HEK293 (cell line): ENCODE results near the gene DSE.

Source experiments
- FEZF1 ChIP-seq: fragments of 450-650 bp; formaldehyde crosslinking; IDR thresholded peaks from 2 replicates; pipeline ENCODE4 v1.5.1; 2016; ENCODE audit warnings: missing biosample characterization, missing genetic modification characterization
- GFI1B ChIP-seq: fragments of 450-650 bp; formaldehyde crosslinking; IDR thresholded peaks from 2 replicates; pipeline ENCODE4 v1.5.1; 2016; ENCODE audit warnings: missing biosample characterization, missing genetic modification characterization
- KLF8 ChIP-seq: fragments of 450-650 bp; formaldehyde crosslinking; IDR thresholded peaks from 2 replicates; pipeline ENCODE4 v1.5.1; 2016; ENCODE audit warnings: missing biosample characterization, missing genetic modification characterization
- KLF9 ChIP-seq: fragments of 450-650 bp; formaldehyde crosslinking; IDR thresholded peaks from 2 replicates; pipeline ENCODE4 v1.5.1; 2016; ENCODE audit warnings: missing biosample characterization, missing genetic modification characterization, low read depth
- MEIS1 ChIP-seq: sonication (generic); formaldehyde crosslinking; IDR thresholded peaks from 2 replicates; pipeline ENCODE4 v1.8.1; 2022; ENCODE audit warnings: missing genetic modification reagents, mild to moderate bottlenecking, borderline replicate concordance
- MZF1 ChIP-seq: fragments of 450-650 bp; formaldehyde crosslinking; IDR thresholded peaks from 2 replicates; pipeline ENCODE4 v1.5.1; 2017; ENCODE audit warnings: missing biosample characterization, missing genetic modification characterization, borderline replicate concordance
- PRDM4 ChIP-seq: fragments of 450-650 bp; formaldehyde crosslinking; IDR thresholded peaks from 2 replicates; pipeline ENCODE4 v1.5.1; 2017; ENCODE audit warnings: missing biosample characterization, missing genetic modification characterization
- SETDB1 ChIP-seq: IDR thresholded peaks from one replicate; pipeline ENCODE4 v1.6.1; 2017; ENCODE audit warnings: mild to moderate bottlenecking, low read length, moderate library complexity, mixed read lengths; ENCODE audit not compliant: insufficient read length
- SP2 ChIP-seq: fragments of 450-650 bp; formaldehyde crosslinking; IDR thresholded peaks from 2 replicates; pipeline ENCODE4 v1.5.1; 2016; ENCODE audit warnings: missing biosample characterization, missing genetic modification characterization
- WT1 ChIP-seq: fragments of 450-650 bp; formaldehyde crosslinking; IDR thresholded peaks from 2 replicates; pipeline ENCODE4 v1.5.1; 2016; ENCODE audit warnings: missing biosample characterization, missing genetic modification characterization
- ZBTB17 ChIP-seq: fragments of 450-650 bp; formaldehyde crosslinking; IDR thresholded peaks from 2 replicates; pipeline ENCODE4 v1.5.1; 2016; ENCODE audit warnings: missing biosample characterization, missing genetic modification characterization
- ZBTB44 ChIP-seq: fragments of 450-650 bp; IDR thresholded peaks from 2 replicates; pipeline ENCODE4 v1.5.1; 2018; ENCODE audit warnings: missing biosample characterization, mild to moderate bottlenecking, missing genetic modification characterization
- ZBTB48 ChIP-seq: fragments of 450-650 bp; formaldehyde crosslinking; IDR thresholded peaks from 2 replicates; pipeline ENCODE4 v1.5.1; 2016; ENCODE audit warnings: missing biosample characterization, missing genetic modification characterization
- ZEB2 ChIP-seq: fragments of 450-650 bp; formaldehyde crosslinking; IDR thresholded peaks from 2 replicates; pipeline ENCODE4 v1.5.1; 2016; ENCODE audit warnings: missing biosample characterization, missing genetic modification characterization
- ZNF10 ChIP-seq: fragments of 450-650 bp; formaldehyde crosslinking; IDR thresholded peaks from 2 replicates; pipeline ENCODE4 v1.5.1; 2017; ENCODE audit warnings: missing biosample characterization, missing genetic modification characterization
- ZNF24 ChIP-seq: fragments of 450-650 bp; formaldehyde crosslinking; IDR thresholded peaks from 2 replicates; pipeline ENCODE4 v1.5.1; 2016; ENCODE audit warnings: missing biosample characterization, missing genetic modification characterization
- ZNF324 ChIP-seq: fragments of 450-650 bp; formaldehyde crosslinking; IDR thresholded peaks from 2 replicates; pipeline ENCODE4 v1.5.1; 2016; ENCODE audit warnings: missing biosample characterization, missing genetic modification characterization
- ZNF416 ChIP-seq: fragments of 450-650 bp; formaldehyde crosslinking; IDR thresholded peaks from 2 replicates; pipeline ENCODE4 v1.5.1; 2016; ENCODE audit warnings: missing biosample characterization, missing genetic modification characterization
- ZNF560 ChIP-seq: fragments of 450-650 bp; formaldehyde crosslinking; IDR thresholded peaks from 2 replicates; pipeline ENCODE4 v1.5.1; 2017; ENCODE audit warnings: missing biosample characterization, missing genetic modification characterization, borderline replicate concordance
- ZNF585B ChIP-seq: fragments of 450-650 bp; formaldehyde crosslinking; IDR thresholded peaks from 2 replicates; pipeline ENCODE4 v1.5.1; 2016; ENCODE audit warnings: missing biosample characterization, missing genetic modification characterization
- ZNF596 ChIP-seq: fragments of 450-650 bp; IDR thresholded peaks from 2 replicates; pipeline ENCODE4 v1.5.0; 2018; ENCODE audit warnings: missing biosample characterization, mild to moderate bottlenecking, missing genetic modification characterization, moderate library complexity
- ZNF623 ChIP-seq: fragments of 450-650 bp; formaldehyde crosslinking; IDR thresholded peaks from 2 replicates; pipeline ENCODE4 v1.5.1; 2016; ENCODE audit warnings: missing biosample characterization, missing genetic modification characterization
- ZNF626 ChIP-seq: fragments of 450-650 bp; sonication (Bioruptor Pico); formaldehyde crosslinking; IDR thresholded peaks from 2 replicates; pipeline ENCODE4 v1.5.1; 2018; ENCODE audit warnings: missing biosample characterization, missing genetic modification characterization, inconsistent platforms
- ZNF629 ChIP-seq: fragments of 450-650 bp; formaldehyde crosslinking; IDR thresholded peaks from 2 replicates; pipeline ENCODE4 v1.5.1; 2017; ENCODE audit warnings: missing biosample characterization, missing genetic modification characterization
- ZNF664 ChIP-seq: fragments of 450-650 bp; formaldehyde crosslinking; IDR thresholded peaks from 2 replicates; pipeline ENCODE4 v1.5.1; 2016; ENCODE audit warnings: missing biosample characterization, missing genetic modification characterization
- ZNF707 ChIP-seq: fragments of 450-650 bp; formaldehyde crosslinking; IDR thresholded peaks from 2 replicates; pipeline ENCODE4 v1.5.1; 2016; ENCODE audit warnings: missing biosample characterization, missing genetic modification characterization
- ZNF747 ChIP-seq: fragments of 450-650 bp; formaldehyde crosslinking; IDR thresholded peaks from 2 replicates; pipeline ENCODE4 v1.5.1; 2016; ENCODE audit warnings: missing biosample characterization, missing genetic modification characterization
- ZNF768 ChIP-seq: fragments of 450-650 bp; formaldehyde crosslinking; IDR thresholded peaks from 2 replicates; pipeline ENCODE4 v1.5.1; 2018; ENCODE audit warnings: missing biosample characterization, mild to moderate bottlenecking, missing genetic modification characterization
- ZNF785 ChIP-seq: fragments of 450-650 bp; formaldehyde crosslinking; IDR thresholded peaks from 2 replicates; pipeline ENCODE4 v1.5.1; 2016; ENCODE audit warnings: missing biosample characterization, missing genetic modification characterization
- ZNF830 ChIP-seq: fragments of 450-650 bp; IDR thresholded peaks from 2 replicates; pipeline ENCODE4 v1.5.0; 2018; ENCODE audit warnings: missing biosample characterization, missing genetic modification characterization, low read depth, mild to moderate bottlenecking, moderate library complexity
- ZXDB ChIP-seq: fragments of 450-650 bp; formaldehyde crosslinking; IDR thresholded peaks from 2 replicates; pipeline ENCODE4 v1.5.1; 2016; ENCODE audit warnings: missing biosample characterization, missing genetic modification characterization
- TF ChIP-seq, protein P1 (sequence below): fragments of 450-650 bp; formaldehyde crosslinking; IDR thresholded peaks from 2 replicates; pipeline ENCODE4 v1.5.1; 2016; ENCODE audit warnings: missing biosample characterization, missing genetic modification characterization
- TF ChIP-seq, protein P2 (sequence below): fragments of 450-650 bp; formaldehyde crosslinking; IDR thresholded peaks from 2 replicates; pipeline ENCODE4 v1.5.1; 2016; ENCODE audit warnings: missing biosample characterization, missing genetic modification characterization, borderline replicate concordance

DSE gene

DNA sequence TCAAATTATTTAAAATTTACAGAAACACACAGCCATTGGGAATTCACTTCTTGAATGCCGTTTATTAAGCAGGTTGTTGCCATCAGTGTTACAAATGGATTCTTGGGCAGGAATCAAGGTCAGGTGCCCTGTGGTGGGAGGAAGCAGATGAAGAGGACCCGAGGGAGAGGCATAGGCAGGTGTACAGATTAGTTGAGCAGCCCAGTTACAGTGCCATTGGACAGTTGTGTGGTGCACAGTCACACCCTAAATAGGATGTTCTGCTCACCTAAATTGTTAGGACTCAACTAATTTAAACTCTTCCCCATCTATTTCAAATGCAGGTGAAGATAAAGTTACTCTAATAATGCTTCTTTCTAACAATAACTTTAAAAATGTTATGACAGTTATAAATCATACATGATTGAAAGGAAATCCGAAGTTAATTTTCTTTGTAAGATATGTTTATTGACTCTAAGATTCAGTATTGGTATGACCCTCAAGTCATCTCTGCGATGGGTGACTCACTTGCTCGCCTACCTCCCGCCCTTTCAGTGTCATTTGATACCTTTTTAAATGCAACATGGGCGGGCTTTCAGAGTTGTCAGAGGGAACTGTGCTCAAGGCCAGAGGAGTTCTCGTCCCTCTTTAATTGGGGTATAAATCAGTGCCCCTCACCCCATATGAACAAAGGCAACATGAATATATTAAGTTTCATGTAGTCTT is 35.1 kb downstream of the DSE start (continued):
- TF ChIP-seq PRDM4 (no peak), SP2 (tag by site-specific recombination) (no peak; the same call in 1 of the 2 replicates), KLF8 (0 out of 2 replicates have a peak, but pooled peaks have one; percentile 23), ZNF664 (tag by site-specific recombination) (peak; percentile 29; the same call in 1 of the 2 replicates), ZEB2 (tag by site-specific recombination) (peak; percentile 74; the same call in 1 of the 2 replicates), ZBTB44 (tag by site-specific recombination) (peak; percentile 78), ZNF24 (tag by site-specific recombination) (no peak), ZNF768 (tag by site-specific recombination) (no peak), MZF1 (tag by site-specific recombination) (no peak; the same call in 1 of the 2 replicates), ZNF585B (tag by site-specific recombination) (no peak), ZXDB (no peak), ZNF747 (tag by site-specific recombination) (no peak), ZBTB17 (tag by site-specific recombination) (no peak), KLF9 (no peak), ZNF623 (tag by site-specific recombination) (no peak), GFI1B (tag by site-specific recombination) (no peak), ZNF626 (tag by site-specific recombination) (no peak), ZNF629 (tag by site-specific recombination) (peak; percentile 55; the same call in 1 of the 2 replicates), FEZF1 (tag by site-specific recombination) (no peak), ZNF560 (tag by site-specific recombination) (no peak), ZNF324 (tag by site-specific recombination) (no peak), ZBTB48 (no peak), ZNF830 (tag by site-specific recombination) (no peak), ZNF707 (tag by site-specific recombination) (no peak), MEIS1 (CRISPR knock-in tag) (no peak), ZNF596 (tag by site-specific recombination) (no peak), SETDB1 (peak; percentile 77), ZNF416 (tag by site-specific recombination) (no peak), ZNF785 (tag by site-specific recombination) (no peak), WT1 (tag by site-specific recombination) (peak; percentile 30; the same call in 1 of the 2 replicates), ZNF10 (tag by site-specific recombination) (no peak)
- TF ChIP-seq, protein P1, sequence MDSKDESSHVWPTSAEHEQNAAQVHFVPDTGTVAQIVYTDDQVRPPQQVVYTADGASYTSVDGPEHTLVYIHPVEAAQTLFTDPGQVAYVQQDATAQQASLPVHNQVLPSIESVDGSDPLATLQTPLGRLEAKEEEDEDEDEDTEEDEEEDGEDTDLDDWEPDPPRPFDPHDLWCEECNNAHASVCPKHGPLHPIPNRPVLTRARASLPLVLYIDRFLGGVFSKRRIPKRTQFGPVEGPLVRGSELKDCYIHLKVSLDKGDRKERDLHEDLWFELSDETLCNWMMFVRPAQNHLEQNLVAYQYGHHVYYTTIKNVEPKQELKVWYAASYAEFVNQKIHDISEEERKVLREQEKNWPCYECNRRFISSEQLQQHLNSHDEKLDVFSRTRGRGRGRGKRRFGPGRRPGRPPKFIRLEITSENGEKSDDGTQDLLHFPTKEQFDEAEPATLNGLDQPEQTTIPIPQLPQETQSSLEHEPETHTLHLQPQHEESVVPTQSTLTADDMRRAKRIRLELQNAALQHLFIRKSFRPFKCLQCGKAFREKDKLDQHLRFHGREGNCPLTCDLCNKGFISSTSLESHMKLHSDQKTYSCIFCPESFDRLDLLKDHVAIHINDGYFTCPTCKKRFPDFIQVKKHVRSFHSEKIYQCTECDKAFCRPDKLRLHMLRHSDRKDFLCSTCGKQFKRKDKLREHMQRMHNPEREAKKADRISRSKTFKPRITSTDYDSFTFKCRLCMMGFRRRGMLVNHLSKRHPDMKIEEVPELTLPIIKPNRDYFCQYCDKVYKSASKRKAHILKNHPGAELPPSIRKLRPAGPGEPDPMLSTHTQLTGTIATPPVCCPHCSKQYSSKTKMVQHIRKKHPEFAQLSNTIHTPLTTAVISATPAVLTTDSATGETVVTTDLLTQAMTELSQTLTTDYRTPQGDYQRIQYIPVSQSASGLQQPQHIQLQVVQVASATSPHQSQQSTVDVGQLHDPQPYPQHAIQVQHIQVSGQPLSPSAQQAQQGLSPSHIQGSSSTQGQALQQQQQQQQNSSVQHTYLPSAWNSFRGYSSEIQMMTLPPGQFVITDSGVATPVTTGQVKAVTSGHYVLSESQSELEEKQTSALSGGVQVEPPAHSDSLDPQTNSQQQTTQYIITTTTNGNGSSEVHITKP (tag by site-specific recombination), result peak; percentile 97
- TF ChIP-seq, protein P2, sequence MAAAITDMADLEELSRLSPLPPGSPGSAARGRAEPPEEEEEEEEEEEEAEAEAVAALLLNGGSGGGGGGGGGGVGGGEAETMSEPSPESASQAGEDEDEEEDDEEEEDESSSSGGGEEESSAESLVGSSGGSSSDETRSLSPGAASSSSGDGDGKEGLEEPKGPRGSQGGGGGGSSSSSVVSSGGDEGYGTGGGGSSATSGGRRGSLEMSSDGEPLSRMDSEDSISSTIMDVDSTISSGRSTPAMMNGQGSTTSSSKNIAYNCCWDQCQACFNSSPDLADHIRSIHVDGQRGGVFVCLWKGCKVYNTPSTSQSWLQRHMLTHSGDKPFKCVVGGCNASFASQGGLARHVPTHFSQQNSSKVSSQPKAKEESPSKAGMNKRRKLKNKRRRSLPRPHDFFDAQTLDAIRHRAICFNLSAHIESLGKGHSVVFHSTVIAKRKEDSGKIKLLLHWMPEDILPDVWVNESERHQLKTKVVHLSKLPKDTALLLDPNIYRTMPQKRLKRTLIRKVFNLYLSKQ, result no peak
